GM08714 (cell line): ENCODE results near the gene FAM177A1.
"Not testable (repeated sequence)": the region's sequence is repeated elsewhere in the genome, so short reads cannot be mapped to it uniquely, and the experiment has no call there.

Experiments used
- H3K4me3 ChIP-seq: fragments of 200-500 bp; sonication (Bioruptor generic); 2 replicates; pipeline ENCODE4 v1.5.1; 2014; ENCODE audit warnings: mild to moderate bottlenecking, low read length, inconsistent platforms
- ZNF274 ChIP-seq: IDR thresholded peaks from 2 replicates; pipeline ENCODE4 v1.6.1; 2012; ENCODE audit warnings: mild to moderate bottlenecking, low read depth, low read length

FAM177A1 gene

DNA sequence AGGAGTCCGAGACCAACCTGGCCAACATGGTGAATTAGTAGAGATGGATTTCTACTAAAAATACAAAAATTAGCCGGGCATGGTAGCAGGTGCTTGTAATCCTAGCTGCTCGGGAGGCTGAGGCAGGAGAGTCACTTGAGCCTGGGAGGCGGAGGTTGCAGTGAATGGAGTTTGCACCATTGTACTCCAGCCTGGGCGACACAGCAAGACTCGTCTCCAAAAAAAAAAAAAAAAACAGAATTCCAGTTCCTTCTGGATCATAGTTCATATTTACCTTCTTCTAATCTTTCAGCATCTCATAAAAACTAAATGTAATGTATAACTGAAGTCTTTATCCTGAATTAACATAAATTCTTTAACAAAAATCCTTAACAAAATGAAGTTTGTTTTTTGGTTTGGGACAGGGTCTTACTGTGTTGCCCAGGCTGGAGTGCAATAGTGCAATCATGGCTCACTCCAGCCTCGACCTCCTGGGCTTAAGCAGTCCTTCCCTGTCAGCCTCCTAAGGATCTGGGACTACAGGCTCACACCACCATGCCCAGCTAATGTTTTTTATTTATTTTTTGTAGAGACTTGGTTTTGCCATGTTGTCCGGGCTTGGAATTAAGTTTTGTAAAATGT lies 37.6 kb downstream of the FAM177A1 start:
- no peak for TF ChIP-seq ZNF274
- no peak overlapping the region for H3K4me3 ChIP-seq

GRCh38 chr14:35085441-35085840 lies 39.4 kb downstream of the FAM177A1 start:
- H3K4me3 ChIP-seq, result no peak overlapping the region
- no peak for TF ChIP-seq ZNF274

DNA sequence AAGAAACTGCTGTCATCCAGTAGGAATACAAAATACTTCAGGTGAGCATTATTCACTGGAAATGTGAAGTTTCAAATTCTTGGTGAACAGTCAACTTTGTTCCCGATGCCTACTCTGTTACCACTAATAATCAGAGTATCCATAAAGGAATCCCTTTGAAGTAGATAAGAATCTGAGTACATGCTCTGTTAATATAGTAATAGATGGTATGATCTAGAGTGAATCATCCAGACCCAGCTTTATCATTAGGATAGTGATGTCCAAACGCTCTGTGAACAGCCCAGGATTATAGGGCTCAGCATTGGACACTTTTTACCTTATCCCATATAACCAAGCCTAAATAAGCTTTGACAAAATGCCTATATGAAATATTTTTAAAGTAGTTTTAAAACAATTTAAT lies 42.4 kb downstream of the FAM177A1 start:
- H3K4me3 ChIP-seq, result no peak overlapping the region
- no peak for TF ChIP-seq ZNF274

GRCh38 chr14:35094645-35095044 lies 48.6 kb downstream of the FAM177A1 start:
- H3K4me3 ChIP-seq, result not testable (repeated sequence)

DNA sequence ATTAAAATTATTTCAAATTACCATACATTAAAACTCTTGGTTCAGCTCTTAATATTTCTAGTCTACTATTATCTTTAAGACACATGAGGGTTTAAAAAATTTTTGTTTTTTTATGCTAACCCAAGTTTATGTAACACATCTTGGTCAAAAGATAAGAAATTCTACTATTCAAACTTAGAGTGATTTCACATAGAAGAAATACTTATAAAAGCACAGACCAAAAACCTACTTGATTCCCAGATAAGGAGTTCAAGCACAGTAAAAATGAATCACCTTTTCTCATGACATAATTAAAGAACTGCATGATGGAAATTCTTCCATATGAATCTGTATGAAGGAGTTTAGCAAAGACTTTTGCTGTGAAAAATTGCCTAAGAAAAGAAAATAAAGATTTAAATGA lies 61.8 kb downstream of the FAM177A1 start:
- no peak overlapping the region for H3K4me3 ChIP-seq
- TF ChIP-seq ZNF274, result no peak

GRCh38 chr14:35112641-35113040 lies 66.6 kb downstream of the FAM177A1 start:
- no peak for TF ChIP-seq ZNF274
- no peak overlapping the region for H3K4me3 ChIP-seq

GRCh38 chr14:35113308-35113950 lies 67.4 kb downstream of the FAM177A1 start:
- no peak for TF ChIP-seq ZNF274
- H3K4me3 ChIP-seq, result no peak overlapping the region

GRCh38 chr14:35114036-35114435 lies 68.0 kb downstream of the FAM177A1 start:
- H3K4me3 ChIP-seq, result no peak overlapping the region
- TF ChIP-seq ZNF274, result no peak

- H3K4me3 ChIP-seq, result no peak overlapping the region
- no peak for TF ChIP-seq ZNF274
Measured at GRCh38 chr14:35116242-35116641, 70.2 kb downstream of the FAM177A1 start.

DNA sequence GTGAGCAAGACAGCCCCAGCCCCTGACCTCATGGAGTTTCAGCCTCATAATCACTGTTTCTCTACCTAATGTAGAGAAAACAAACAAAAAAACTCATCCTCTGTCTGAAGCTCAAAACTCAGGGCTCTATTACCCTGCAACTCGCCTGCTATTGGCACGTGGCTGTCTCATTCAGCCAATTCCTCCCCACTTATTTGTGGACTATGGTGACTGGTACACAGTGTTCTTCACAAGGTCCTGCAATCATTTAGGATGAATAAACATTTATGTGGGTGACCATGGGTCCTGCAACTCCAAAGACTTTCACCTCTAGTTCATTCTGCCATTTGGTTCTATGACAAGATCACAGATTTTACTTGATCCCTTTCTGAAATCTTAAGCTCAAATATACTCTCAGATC lies 71.0 kb downstream of the FAM177A1 start:
- no peak for TF ChIP-seq ZNF274

DNA sequence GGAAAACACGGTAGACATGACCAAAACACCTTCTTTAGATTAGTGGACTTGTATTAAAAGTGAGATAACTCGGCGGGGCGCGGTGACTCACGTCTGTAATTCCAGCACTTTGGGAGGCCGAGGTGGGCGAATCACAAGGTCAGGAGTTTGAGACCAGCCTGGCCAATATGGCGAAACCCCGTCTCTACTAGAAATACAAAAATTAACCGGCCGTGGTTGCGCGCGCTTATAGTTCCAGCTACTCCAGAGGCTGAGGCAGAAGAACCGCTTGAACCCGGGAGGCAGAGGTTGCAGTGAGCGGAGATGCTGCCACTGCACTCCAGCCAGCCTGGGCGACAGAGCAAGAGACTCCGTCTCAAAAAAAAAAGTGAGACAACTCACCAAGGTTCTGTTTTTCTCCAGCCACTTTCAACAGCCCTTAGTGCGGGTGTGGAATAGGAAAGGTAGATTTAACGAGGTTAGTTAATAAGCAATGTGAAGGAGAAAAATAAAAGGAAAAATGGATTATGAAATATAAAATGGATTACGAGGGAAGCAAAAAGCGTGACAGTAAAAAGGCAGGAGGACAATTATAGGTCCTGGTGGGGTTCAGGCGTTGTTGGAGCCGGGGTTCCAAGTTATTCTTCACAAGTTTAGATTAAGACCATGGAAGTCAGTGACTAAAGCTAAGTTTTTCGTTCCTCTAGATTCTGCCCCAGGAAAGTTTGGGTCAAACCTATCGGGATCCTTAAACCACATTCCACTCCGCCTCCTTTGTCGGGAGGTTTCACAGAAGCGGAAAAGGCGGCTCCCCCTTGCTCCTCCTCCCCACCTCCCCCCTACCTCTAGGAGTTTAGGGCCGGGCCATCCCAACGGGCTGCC lies 75.2 kb downstream of the FAM177A1 start:
- TF ChIP-seq ZNF274, result no peak
- peak overlapping the region; percentile 91 for H3K4me3 ChIP-seq

More for the DNA sequence above, 71.0 kb downstream of the FAM177A1 start:
- no peak overlapping the region for H3K4me3 ChIP-seq

GRCh38 chr14:35121887-35122695 lies 76.0 kb downstream of the FAM177A1 start, which contains the start of the genes PPP2R3C and PRORP:
Gene PPP2R3C (minus strand): TSS chr14:35121990. CDS start chr14:35121959, 31 bp downstream.
Gene PRORP (plus strand): TSS chr14:35122552. CDS start chr14:35123246, 694 bp downstream.
- no peak for TF ChIP-seq ZNF274
- H3K4me3 ChIP-seq, result peak within 1 kb of the TSS; percentile 91

GRCh38 chr14:35122696-35123387 lies 76.8 kb downstream of the FAM177A1 start:
- TF ChIP-seq ZNF274, result no peak
- peak overlapping the region; percentile 91 for H3K4me3 ChIP-seq
